ENCODE data around the gene SLC35E4. TPM values are rescaled to one million over a fixed set of nuclear protein-coding genes. Genes with fewer than 3 reads are reported as not detected.

SLC35E4 gene
- total and polyA plus RNA-seq, 5 donors, result 2.5 to 4.0 (median 2.9) TPM

DNA sequence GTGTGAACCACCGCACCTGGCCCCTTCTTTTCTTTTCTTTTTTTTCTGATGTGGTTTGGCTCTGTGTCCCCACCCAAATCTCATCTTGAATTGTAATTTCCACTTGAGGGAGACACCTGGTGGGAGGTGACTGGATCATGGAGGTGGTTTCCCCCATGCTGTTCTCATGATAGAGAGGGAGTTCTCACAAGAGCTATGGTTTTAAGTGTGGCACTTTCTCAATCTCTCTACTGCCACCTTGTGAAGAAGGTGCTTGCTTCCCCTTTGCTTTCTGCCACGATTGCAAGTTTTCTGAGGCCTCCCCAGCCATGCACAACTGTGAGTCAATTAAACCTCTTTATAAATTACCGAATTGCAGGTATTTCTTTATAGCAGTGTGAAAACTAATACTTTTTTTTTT is 33.5 kb upstream of the SLC35E4 start:
- intact Hi-C loops (cut with DNase I), result no loop called here
- H3K27ac ChIP-seq (ENCODE audit: low read length), result no peak overlapping the region
- H3K4me1 ChIP-seq (ENCODE audit: control insufficient read depth, insufficient read depth, low read length), result no peaks in the 10 kb centered on the region
- no peaks in the 10 kb centered on the region for H3K27me3 ChIP-seq (ENCODE audit: control insufficient read depth, insufficient read depth)
- H3K9me3 ChIP-seq (ENCODE audit: control insufficient read depth, low read length), result no peaks in the 10 kb centered on the region
- H3K4me3 ChIP-seq (ENCODE audit: low read length), result no peak overlapping the region
- ATAC-seq, result no peak
- WGBS, result 66% methylated on average over 3 of the region's 3 CpGs
- no peak for DNase-seq

- no peak overlapping the region for H3K27ac ChIP-seq (ENCODE audit: low read length)
- intact Hi-C loops (cut with DNase I), result no loop called here
- H3K9me3 ChIP-seq (ENCODE audit: control insufficient read depth, low read length), result no peaks in the 10 kb centered on the region
- H3K4me1 ChIP-seq (ENCODE audit: control insufficient read depth, insufficient read depth, low read length), result no peaks in the 10 kb centered on the region
- no peak overlapping the region for H3K4me3 ChIP-seq (ENCODE audit: low read length)
- H3K27me3 ChIP-seq (ENCODE audit: control insufficient read depth, insufficient read depth), result no peaks in the 10 kb centered on the region
- ATAC-seq (no peak), DNase-seq (no peak)
- WGBS, result 77% methylated on average over 3 of the region's 3 CpGs
Observed at GRCh38 chr22:30603801-30604200, 31.8 kb upstream of the SLC35E4 start.

- WGBS, result 88% methylated on average over 2 of the region's 2 CpGs
- Histone ChIP-seq H3K9me3 (ENCODE audit: control insufficient read depth, low read length) (no peaks in the 10 kb centered on the region), H3K4me1 (ENCODE audit: control insufficient read depth, insufficient read depth, low read length) (no peaks in the 10 kb centered on the region), H3K4me3 (ENCODE audit: low read length) (no peak overlapping the region), H3K27me3 (ENCODE audit: control insufficient read depth, insufficient read depth) (no peaks in the 10 kb centered on the region), H3K27ac (ENCODE audit: low read length) (no peak overlapping the region)
- ATAC-seq (no peak), DNase-seq (no peak)
- intact Hi-C loops (cut with DNase I), result no loop called here
Observed at GRCh38 chr22:30604723-30605122, 30.9 kb upstream of the SLC35E4 start.

DNA sequence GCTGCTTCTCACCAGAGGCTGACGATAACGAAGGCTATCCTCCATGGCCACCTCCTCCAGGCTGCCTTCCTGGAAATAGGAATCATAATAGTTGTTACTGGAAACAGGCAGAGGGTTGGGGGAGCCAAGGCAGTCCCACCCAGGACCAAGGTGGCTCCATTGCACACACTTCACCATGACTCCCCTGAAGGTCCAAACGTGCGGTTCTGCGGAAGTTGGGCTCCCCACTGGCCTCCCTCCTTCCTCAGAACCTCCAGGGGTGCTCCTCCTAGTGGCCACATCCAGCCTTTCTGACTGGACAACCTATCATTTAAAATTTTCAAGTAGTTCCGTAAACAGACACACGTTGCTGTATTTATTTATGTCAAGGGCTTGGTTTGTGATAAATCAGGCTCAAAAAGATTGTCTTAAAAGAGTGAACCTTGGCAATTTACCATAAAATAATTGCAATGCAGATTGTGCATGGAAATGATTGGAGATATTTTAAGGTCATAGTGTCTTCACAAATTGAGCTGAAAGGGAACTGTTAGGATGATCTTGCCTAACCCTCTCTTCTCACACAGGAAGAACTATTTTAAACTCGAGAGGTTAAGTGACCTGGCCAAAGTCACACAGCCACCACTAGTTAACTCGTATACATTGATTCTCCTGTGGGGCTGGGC is 30.0 kb upstream of the SLC35E4 start:
- 24% methylated on average over 9 of the region's 9 CpGs for WGBS
- H3K27me3 ChIP-seq (ENCODE audit: control insufficient read depth, insufficient read depth), result no peaks in the 10 kb centered on the region
- intact Hi-C loops (cut with DNase I), result no loop called here
- no peaks in the 10 kb centered on the region for H3K9me3 ChIP-seq (ENCODE audit: control insufficient read depth, low read length)
- peak; percentile 61 to 83 (median 78) for DNase-seq
- H3K4me3 ChIP-seq (ENCODE audit: low read length), result peak overlapping the region; percentile 90
- peak; percentile 16 to 33 for ATAC-seq
- H3K4me1 ChIP-seq (ENCODE audit: control insufficient read depth, insufficient read depth, low read length), result no peaks in the 10 kb centered on the region
- no peak overlapping the region for H3K27ac ChIP-seq (ENCODE audit: low read length)

DNA sequence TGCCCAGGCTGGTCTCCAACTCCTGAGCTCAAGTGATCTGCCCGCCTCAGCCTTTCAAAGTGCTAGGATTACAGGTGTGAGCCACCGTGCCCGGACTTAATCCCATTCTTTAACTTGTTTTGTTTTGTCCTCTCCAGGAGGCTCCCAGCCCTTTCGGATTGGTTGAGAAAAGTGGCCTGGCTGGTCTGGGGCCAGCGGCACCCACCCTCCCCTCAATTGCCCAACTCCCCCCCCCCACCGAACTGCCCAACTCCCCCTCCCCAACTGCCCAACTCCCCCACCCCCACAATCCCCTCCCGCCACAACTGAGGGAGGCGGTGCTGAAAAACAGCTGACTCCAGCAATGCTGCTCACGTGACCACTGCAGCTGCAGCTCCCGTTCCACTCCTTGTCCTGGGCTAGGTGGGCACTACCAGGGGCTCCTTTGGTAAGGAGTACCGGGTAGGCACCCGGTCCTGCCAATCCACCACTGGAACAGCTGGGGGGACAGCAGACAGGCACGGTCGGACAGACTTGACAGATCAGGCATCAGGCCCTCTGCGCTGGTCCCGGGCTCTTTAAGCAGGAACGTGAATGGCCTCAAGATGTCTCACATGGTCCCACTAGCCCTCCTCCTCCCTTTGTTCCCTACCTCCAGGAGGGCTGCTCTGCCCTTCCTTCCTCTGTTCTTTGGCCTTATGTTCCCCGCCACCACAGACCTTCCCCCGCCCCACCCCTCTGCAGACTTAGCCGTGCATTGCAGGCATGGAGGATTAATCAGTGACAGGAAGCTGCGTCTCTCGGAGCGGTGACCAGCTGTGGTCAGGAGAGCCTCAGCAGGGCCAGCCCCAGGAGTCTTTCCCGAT is 28.9 kb upstream of the SLC35E4 start, which contains the start of gene TCN2:
Gene TCN2, plus strand, starts transcription at position 720 of the 845 bp plus-strand sequence. CDS start 158 bp downstream, outside the sequence.
- peak within 1 kb of the TSS; percentile 90 for H3K4me3 ChIP-seq (ENCODE audit: low read length)
- WGBS, result under 1% methylated on average over 24 of the region's 24 CpGs
- DNase-seq (peak; percentile 79 to 86 (median 82)), ATAC-seq (peak; percentile 84 to 93)
- no peaks in the 10 kb centered on the region for H3K9me3 ChIP-seq (ENCODE audit: control insufficient read depth, low read length)
- no peaks in the 10 kb centered on the region for H3K27me3 ChIP-seq (ENCODE audit: control insufficient read depth, insufficient read depth)
- H3K27ac ChIP-seq (ENCODE audit: low read length), result peak within 1 kb of the TSS; percentile 91
- intact Hi-C loops (cut with DNase I), result no loop called here
- H3K4me1 ChIP-seq (ENCODE audit: control insufficient read depth, insufficient read depth, low read length), result no peaks in the 10 kb centered on the region

GRCh38 chr22:30607300-30607930 is 28.2 kb upstream of the SLC35E4 start:
- intact Hi-C loops (cut with DNase I), result no loop called here
- Histone ChIP-seq H3K9me3 (ENCODE audit: control insufficient read depth, low read length) (no peaks in the 10 kb centered on the region), H3K27ac (ENCODE audit: low read length) (peak overlapping the region; percentile 84), H3K4me3 (ENCODE audit: low read length) (peak overlapping the region; percentile 90), H3K4me1 (ENCODE audit: control insufficient read depth, insufficient read depth, low read length) (no peaks in the 10 kb centered on the region), H3K27me3 (ENCODE audit: control insufficient read depth, insufficient read depth) (no peaks in the 10 kb centered on the region)
- 70% methylated on average over 7 of the region's 7 CpGs for WGBS
- ATAC-seq (no peak), DNase-seq (no peak)

DNA sequence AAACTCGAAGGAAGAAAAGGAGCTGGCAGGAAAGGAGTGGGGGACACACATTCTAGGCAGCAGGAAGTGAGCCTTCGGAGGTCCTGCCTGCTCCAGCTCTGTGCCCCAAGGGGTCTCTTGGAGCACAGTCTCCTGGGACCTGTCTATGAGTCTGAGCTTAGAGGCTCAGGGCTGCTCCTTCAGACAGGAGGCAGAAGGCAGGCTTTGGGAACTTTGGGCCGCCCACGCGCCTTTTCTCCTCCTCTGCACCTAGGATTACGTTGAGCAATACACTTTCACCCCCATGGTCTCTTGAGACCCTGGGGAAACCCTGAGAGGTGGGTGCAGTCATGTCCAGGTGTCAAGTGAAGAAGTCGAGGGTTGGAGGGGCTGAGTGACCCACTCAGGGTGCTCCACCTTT is 27.6 kb upstream of the SLC35E4 start:
- H3K4me1 ChIP-seq (ENCODE audit: control insufficient read depth, insufficient read depth, low read length), result no peaks in the 10 kb centered on the region
- no peak overlapping the region for H3K27ac ChIP-seq (ENCODE audit: low read length)
- no peak overlapping the region for H3K4me3 ChIP-seq (ENCODE audit: low read length)
- no peak for ATAC-seq
- DNase-seq, result no peak
- intact Hi-C loops (cut with DNase I), result no loop called here
- H3K9me3 ChIP-seq (ENCODE audit: control insufficient read depth, low read length), result no peaks in the 10 kb centered on the region
- H3K27me3 ChIP-seq (ENCODE audit: control insufficient read depth, insufficient read depth), result no peaks in the 10 kb centered on the region
- 81% methylated on average over 7 of the region's 7 CpGs for WGBS

- DNase-seq, result peak in 2 of 3 donors; percentile 59 to 70
- no peaks in the 10 kb centered on the region for H3K4me1 ChIP-seq (ENCODE audit: control insufficient read depth, insufficient read depth, low read length)
- H3K27me3 ChIP-seq (ENCODE audit: control insufficient read depth, insufficient read depth), result no peaks in the 10 kb centered on the region
- ATAC-seq, result peak; percentile 59 to 69
- no peaks in the 10 kb centered on the region for H3K9me3 ChIP-seq (ENCODE audit: control insufficient read depth, low read length)
- 59% methylated on average over 17 of the region's 17 CpGs for WGBS
- no peak overlapping the region for H3K4me3 ChIP-seq (ENCODE audit: low read length)
- H3K27ac ChIP-seq (ENCODE audit: low read length), result no peak overlapping the region
- intact Hi-C loops (cut with DNase I), result no loop called here
Observed at GRCh38 chr22:30609260-30610185, 26.1 kb upstream of the SLC35E4 start.

DNA sequence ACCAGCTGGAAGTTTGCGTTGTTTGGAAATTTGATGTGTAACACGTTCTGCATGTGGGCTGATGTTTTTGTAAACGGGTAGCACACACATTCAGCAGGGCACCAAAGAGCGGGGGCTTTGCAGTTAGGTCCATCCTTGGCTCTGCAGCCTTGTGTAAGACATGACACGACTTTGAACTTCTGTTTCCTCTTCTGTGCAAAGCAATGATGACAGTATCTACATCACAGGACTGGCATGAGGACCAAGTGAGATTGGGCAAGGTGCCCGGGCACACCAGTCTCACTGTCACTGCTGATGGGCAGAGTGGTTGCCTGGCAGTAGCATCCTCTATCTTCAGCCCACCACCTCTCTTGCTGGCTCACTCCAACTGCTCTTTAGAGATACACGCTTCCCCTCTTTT is 25.3 kb upstream of the SLC35E4 start:
- WGBS, result 69% methylated on average over 7 of the region's 7 CpGs

DNA sequence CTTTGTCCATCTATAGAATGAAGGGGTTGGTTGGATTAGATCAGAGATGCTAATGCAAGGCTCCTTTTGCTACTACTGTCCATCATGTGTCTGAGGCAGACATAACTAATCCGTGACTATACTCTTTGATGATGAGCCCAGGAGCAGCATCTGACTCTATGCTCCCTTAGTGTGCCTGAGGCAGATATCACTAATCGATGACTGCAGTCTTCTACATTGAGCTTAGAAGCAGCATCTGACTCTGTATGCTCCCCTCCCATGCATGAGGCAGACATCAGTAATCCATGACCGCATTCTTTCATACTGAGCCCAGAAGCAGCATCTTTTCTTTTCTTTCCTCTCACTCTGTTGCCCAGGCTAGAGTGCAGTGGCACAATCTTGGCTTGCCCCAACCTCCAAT is 24.4 kb upstream of the SLC35E4 start:
- 96% methylated on average over 3 of the region's 3 CpGs for WGBS

More for the DNA sequence above, 25.3 kb upstream of the SLC35E4 start:
- DNase-seq, result peak; percentile 44 to 73 (median 73)
- Histone ChIP-seq H3K9me3 (ENCODE audit: control insufficient read depth, low read length) (no peaks in the 10 kb centered on the region), H3K4me1 (ENCODE audit: control insufficient read depth, insufficient read depth, low read length) (no peaks in the 10 kb centered on the region), H3K27ac (ENCODE audit: low read length) (no peak overlapping the region), H3K4me3 (ENCODE audit: low read length) (no peak overlapping the region), H3K27me3 (ENCODE audit: control insufficient read depth, insufficient read depth) (no peaks in the 10 kb centered on the region)
- intact Hi-C loops (cut with DNase I), result no loop called here
- ATAC-seq, result no peak

More for the DNA sequence above, 24.4 kb upstream of the SLC35E4 start:
- Histone ChIP-seq H3K4me1 (ENCODE audit: control insufficient read depth, insufficient read depth, low read length) (no peaks in the 10 kb centered on the region), H3K9me3 (ENCODE audit: control insufficient read depth, low read length) (no peaks in the 10 kb centered on the region), H3K27ac (ENCODE audit: low read length) (no peak overlapping the region), H3K27me3 (ENCODE audit: control insufficient read depth, insufficient read depth) (no peaks in the 10 kb centered on the region), H3K4me3 (ENCODE audit: low read length) (no peak overlapping the region)
- DNase-seq (no peak), ATAC-seq (no peak)
- intact Hi-C loops (cut with DNase I), result no loop called here
